SK-N-SH (cell line): ENCODE data around the gene PPP1R18. TPM values are rescaled to one million over a fixed set of nuclear protein-coding genes. Genes with fewer than 3 reads are reported as not detected.

Experiments
- CTCF ChIA-PET: fragments of 300-600, 350-600 bp; formaldehyde crosslinking; extraction: SDS; loops from one replicate; lab custom pipeline; 2021; lab: Yijun Ruan, JAX
- POLR2A ChIA-PET: fragments of 350-600 bp; sonication (Branson Sonifier 250); formaldehyde crosslinking; extraction: SDS; loops from one replicate; lab custom pipeline; 2020; ENCODE audit warnings: antibody characterized with exemption, inconsistent platforms; lab: Yijun Ruan, JAX
- DNase-seq: peaks from one replicate; pipeline ENCODE4 v3.0.0; 2012
- H2AFZ ChIP-seq: fragments of 200-600 bp; sonication (generic); 2 replicates; pipeline ENCODE4 v1.8.1; 2016; ENCODE audit warnings: antibody characterized with exemption, mild to moderate bottlenecking, low read depth
- H3F3A ChIP-seq: fragments of 200-600 bp; sonication (generic); replicated peaks from 2 replicates; pipeline ENCODE3; 2016; ENCODE audit warnings: antibody characterized with exemption, mild to moderate bottlenecking; ENCODE audit not compliant: insufficient read depth
- H3K27ac ChIP-seq, 2 experiments: fragments of 200-500 bp in 1 of 2; fragments of 200-600 bp in 1 of 2; sonication (Bioruptor generic) in 1 of 2; sonication (generic), shearing (Covaris generic) in 1 of 2; 2 replicates each; pipeline versions ENCODE4 v1.5.1 to v1.6.1; 2014 to 2016; ENCODE audit warnings: low read depth in 2 of 2, inconsistent platforms in 1 of 2, low read length in 1 of 2, mild to moderate bottlenecking in 1 of 2, mixed read lengths in 1 of 2
- H3K27me3 ChIP-seq: fragments of 200-600 bp; sonication (generic), shearing (Covaris generic); 2 replicates; pipeline ENCODE4 v1.6.1; 2016; ENCODE audit warnings: mixed run types; ENCODE audit not compliant: insufficient read depth
- H3K36me3 ChIP-seq, 2 experiments: fragments of 200-500 bp in 1 of 2; fragments of 200-600 bp in 1 of 2; sonication (Bioruptor generic) in 1 of 2; sonication (generic) in 1 of 2; replicated peaks in 1 of 2; 2 replicates each; pipeline versions ENCODE3 to v1.5.1; 2014 to 2016; ENCODE audit warnings: low read length in 1 of 2, mild to moderate bottlenecking in 1 of 2; ENCODE audit not compliant: insufficient read depth in 2 of 2, control insufficient read depth in 1 of 2
- H3K4me1 ChIP-seq, 2 experiments: fragments of 200-500 bp in 1 of 2; fragments of 200-600 bp in 1 of 2; sonication (Bioruptor generic) in 1 of 2; sonication (generic), shearing (Covaris generic) in 1 of 2; 2 replicates each; pipeline versions ENCODE4 v1.5.1 to v1.6.1; 2014 to 2016; ENCODE audit warnings: low read depth in 1 of 2, low read length in 1 of 2, mixed run types in 1 of 2; ENCODE audit not compliant: insufficient read depth in 2 of 2, control insufficient read depth in 1 of 2
- H3K4me2 ChIP-seq: fragments of 200-600 bp; sonication (generic), shearing (Covaris generic); 2 replicates; pipeline ENCODE4 v1.6.1; 2017; ENCODE audit warnings: mixed run types
- H3K4me3 ChIP-seq, 2 experiments: fragments of 200-500 bp in 1 of 2; fragments of 200-600 bp in 1 of 2; sonication (Bioruptor generic) in 1 of 2; sonication (generic), shearing (Covaris generic) in 1 of 2; 2 replicates each; pipeline versions ENCODE4 v1.5.1 to v1.8.1; 2014 to 2016; ENCODE audit warnings: low read depth in 2 of 2, inconsistent platforms in 1 of 2, low read length in 1 of 2, mild to moderate bottlenecking in 1 of 2, mixed read lengths in 1 of 2, moderate library complexity in 1 of 2
- H3K79me2 ChIP-seq: fragments of 200-600 bp; sonication (generic); 2 replicates; pipeline ENCODE4 v1.8.1; 2017; ENCODE audit warnings: mild to moderate bottlenecking; ENCODE audit not compliant: insufficient read depth
- H3K9ac ChIP-seq: fragments of 200-600 bp; sonication (generic); 2 replicates; pipeline ENCODE4 v1.6.1; 2017; ENCODE audit warnings: mixed run types
- H3K9me2 ChIP-seq: fragments of 200-600 bp; sonication (generic); 2 replicates; pipeline ENCODE4 v1.6.1; 2017; ENCODE audit warnings: mixed run types
- H3K9me3 ChIP-seq: fragments of 200-600 bp; sonication (generic); 2 replicates; pipeline ENCODE4 v1.6.1; 2017; ENCODE audit warnings: mixed run types, mild to moderate bottlenecking, moderate library complexity
- H4K20me1 ChIP-seq: fragments of 200-600 bp; sonication (generic); 2 replicates; pipeline ENCODE4 v1.6.1; 2017; ENCODE audit warnings: mild to moderate bottlenecking, mixed run types; ENCODE audit not compliant: insufficient read depth
- CTCF ChIP-seq: fragments of 200-600 bp; sonication (generic); IDR thresholded peaks from 2 replicates; pipeline ENCODE4 v1.6.1; 2017; ENCODE audit warnings: antibody characterized with exemption, mild to moderate bottlenecking, moderate library complexity
- ELF1 ChIP-seq: IDR thresholded peaks from 2 replicates; pipeline ENCODE4 v1.4.0; 2012
- EP300 ChIP-seq, 2 experiments: IDR thresholded peaks; 2 replicates each; pipeline versions ENCODE4 v1.4.0 to v1.6.1; 2012; ENCODE audit warnings: borderline replicate concordance in 1 of 2, low read depth in 1 of 2, low read length in 1 of 2
- EZH2phosphoT487 ChIP-seq: fragments of 200-600 bp; sonication (generic); IDR thresholded peaks from 2 replicates; pipeline ENCODE4 v1.6.1; 2017; ENCODE audit warnings: low read depth, mixed run types, mild to moderate bottlenecking, antibody characterized with exemption, moderate library complexity, borderline replicate concordance
- FOXJ3 ChIP-seq: sonication (generic); formaldehyde crosslinking; IDR thresholded peaks from 2 replicates; pipeline ENCODE4 v1.5.1; 2020; ENCODE audit warnings: mild to moderate bottlenecking, missing genetic modification reagents
- FOXM1 ChIP-seq: IDR thresholded peaks from 2 replicates; pipeline ENCODE4 v1.4.0; 2012; ENCODE audit warnings: low read depth, mild to moderate bottlenecking
- GABPA ChIP-seq: IDR thresholded peaks from 2 replicates; pipeline ENCODE4 v1.4.0; 2012; ENCODE audit warnings: low read depth, mild to moderate bottlenecking
- GATA2 ChIP-seq: sonication (generic); formaldehyde crosslinking; IDR thresholded peaks from 2 replicates; pipeline ENCODE4 v1.5.0; 2020; ENCODE audit warnings: mild to moderate bottlenecking, missing genetic modification reagents
- JUND ChIP-seq: IDR thresholded peaks from 2 replicates; pipeline ENCODE4 v1.4.0; 2012
- MEF2A ChIP-seq: IDR thresholded peaks from 2 replicates; pipeline ENCODE4 v1.4.0; 2012; ENCODE audit warnings: low read depth, borderline replicate concordance
- MXI1 ChIP-seq: IDR thresholded peaks from 2 replicates; pipeline ENCODE4 v1.6.1; 2012; ENCODE audit warnings: mild to moderate bottlenecking, low read depth, low read length, improper control_type of control experiment
- NRF1 ChIP-seq: IDR thresholded peaks from 2 replicates; pipeline ENCODE4 v1.6.1; 2012; ENCODE audit warnings: low read depth, mild to moderate bottlenecking, low read length
- POLR2AphosphoS5 ChIP-seq: IDR thresholded peaks from 2 replicates; pipeline ENCODE4 v1.6.1; 2012; ENCODE audit warnings: low read depth, low read length
- RAD21 ChIP-seq: IDR thresholded peaks from 2 replicates; pipeline ENCODE4 v1.6.1; 2012; ENCODE audit warnings: mild to moderate bottlenecking, low read length
- REST ChIP-seq: IDR thresholded peaks from 2 replicates; pipeline ENCODE4 v1.6.1; 2012; ENCODE audit warnings: mild to moderate bottlenecking, low read depth, low read length, moderate library complexity
- RXRA ChIP-seq: IDR thresholded peaks from 2 replicates; pipeline ENCODE4 v1.4.0; 2012; ENCODE audit warnings: low read depth, mild to moderate bottlenecking, borderline replicate concordance
- SIN3A ChIP-seq: IDR thresholded peaks from 2 replicates; pipeline ENCODE4 v1.6.1; 2012; ENCODE audit warnings: low read depth, mild to moderate bottlenecking, low read length, moderate library complexity, borderline replicate concordance
- TAF1 ChIP-seq: IDR thresholded peaks from 2 replicates; pipeline ENCODE4 v1.6.1; 2012; ENCODE audit warnings: low read depth, mild to moderate bottlenecking, low read length, moderate library complexity, borderline replicate concordance
- TCF12 ChIP-seq: IDR thresholded peaks from 2 replicates; pipeline ENCODE4 v1.4.0; 2012
- TEAD4 ChIP-seq: IDR thresholded peaks from 2 replicates; pipeline ENCODE4 v1.4.0; 2012; ENCODE audit warnings: mild to moderate bottlenecking, borderline replicate concordance; ENCODE audit not compliant: insufficient read depth
- WGBS: methylation state at CpG from one replicate; pipeline ENCODE4 v1.1.6; 2017; ENCODE audit warnings: low lambda C conversion rate; 5-methylcytosine and 5-hydroxymethylcytosine counted together
- polyA plus RNA-seq, 3 experiments: library from polyadenylated mRNA; depleted of rRNA; stranded (reverse); fragments of >200 nt; gene quantifications; 2 replicates each; pipeline ENCODE4 v1.2.3, GENCODE V29; 2012
- TF ChIP-seq, protein P1 (sequence below): IDR thresholded peaks from 2 replicates; pipeline ENCODE4; 2012
- TF ChIP-seq, protein P2 (sequence below): fragments of 150-350 bp; IDR thresholded peaks from 2 replicates; pipeline ENCODE4 v1.6.1; 2016; ENCODE audit warnings: mild to moderate bottlenecking, low read depth, low read length
- TF ChIP-seq, protein P3 (sequence below): IDR thresholded peaks from 2 replicates; pipeline ENCODE4 v1.4.0; 2012; ENCODE audit warnings: low read depth

The PPP1R18 gene
- polyA plus RNA-seq, 1 of the 3 experiments (the other 2 are of a cell fraction): 73.2 TPM

DNA sequence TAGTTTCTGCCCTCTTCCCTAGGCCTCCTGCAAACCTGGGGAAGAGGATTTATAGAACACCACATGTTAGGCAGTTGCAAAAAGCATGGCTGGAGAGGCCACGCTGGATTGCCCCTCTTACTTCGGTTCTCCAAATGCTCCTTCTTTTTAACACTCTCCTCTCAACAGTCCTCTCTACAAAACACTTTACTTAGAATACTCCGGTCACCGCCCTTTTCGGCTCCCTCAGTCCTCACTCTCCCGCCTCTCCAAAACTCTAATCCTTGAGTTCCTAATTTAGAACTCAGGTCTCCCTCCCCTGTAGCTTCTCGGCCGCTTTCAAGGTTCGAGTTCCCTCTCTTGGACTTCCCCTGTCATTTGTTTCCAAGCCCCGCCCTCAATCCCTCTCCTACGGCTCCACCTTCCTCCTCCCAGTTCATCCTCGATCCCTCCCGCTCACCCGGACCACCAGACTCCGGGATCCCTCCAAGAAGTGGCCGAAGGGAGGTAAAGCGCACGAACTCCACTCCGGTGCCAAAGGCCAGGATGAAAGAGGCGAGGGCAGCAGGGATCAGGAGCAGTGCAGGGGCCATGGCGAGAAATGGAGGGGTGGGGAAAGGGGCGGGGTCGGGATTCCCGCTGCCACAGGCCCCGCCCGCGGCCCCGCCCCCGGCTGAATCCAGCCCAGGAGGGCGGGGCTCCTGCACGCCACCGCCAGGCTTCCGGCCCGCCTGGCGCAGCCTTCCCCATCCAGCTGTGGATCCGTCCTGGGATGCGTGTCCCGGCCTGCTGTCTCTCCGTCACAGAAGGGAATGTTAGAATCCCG, 4.2 kb upstream of the PPP1R18 start, which contains the start of gene NRM:
NRM (minus strand) TSS at position 582 of the 805 bp plus-strand sequence; CDS start at position 572, 10 bp downstream.
- ChIA-PET POLR2A (interaction anchor here (0.5 to 1.5 kb wide), 8 partner anchors 9 to 847 kb away, joined by 3 to 6 read pairs (median 3); partner anchors contain the start of gene MDC1), CTCF (interaction anchor here (2.0 to 29.8 kb wide), 3 partner anchors 8 to 32 kb away, joined by 7 to 838 read pairs (median 56); partner anchors contain the start of genes FLOT1, MDC1 and TUBB)
- Histone ChIP-seq H3K27ac (peak within 1 kb of the TSS; percentile 78 to 87), H3K4me1 (peaks cover 17 to 34% of the 10 kb centered on the region in 2 experiments; a peak in 2 of 4 replicates), H2AFZ (peak within 1 kb of the TSS; percentile 88), H3K4me2 (peak within 1 kb of the TSS; percentile 76), H4K20me1 (no peaks in the 10 kb centered on the region; the same call in 1 of the 2 replicates), H3K36me3 (no peaks in the 10 kb centered on the region), H3K9me2 (no peaks in the 10 kb centered on the region), H3K27me3 (no peaks in the 10 kb centered on the region), H3K9ac (peak within 1 kb of the TSS; percentile 74), H3K9me3 (no peaks in the 10 kb centered on the region), H3K4me3 (peak within 1 kb of the TSS; percentile 66 to 86), H3F3A (no peaks in the 10 kb centered on the region), H3K79me2 (peaks cover 49% of the 10 kb centered on the region)
- DNase-seq: peak; percentile 94
- under 1% methylated on average over 35 of the region's 40 CpGs for WGBS
- TF ChIP-seq ELF1: 0 out of 2 replicates have a peak, but pooled peaks have one; percentile 37
- TF ChIP-seq TEAD4: no peak
- TF ChIP-seq EP300 (IDR thresholded peaks at IDR 0.05; ENCODE audit: borderline replicate concordance in 1 of 2, low read depth in 1 of 2, low read length in 1 of 2): no peak
- TF ChIP-seq MXI1: peak; percentile 95
- TF ChIP-seq, protein P1, sequence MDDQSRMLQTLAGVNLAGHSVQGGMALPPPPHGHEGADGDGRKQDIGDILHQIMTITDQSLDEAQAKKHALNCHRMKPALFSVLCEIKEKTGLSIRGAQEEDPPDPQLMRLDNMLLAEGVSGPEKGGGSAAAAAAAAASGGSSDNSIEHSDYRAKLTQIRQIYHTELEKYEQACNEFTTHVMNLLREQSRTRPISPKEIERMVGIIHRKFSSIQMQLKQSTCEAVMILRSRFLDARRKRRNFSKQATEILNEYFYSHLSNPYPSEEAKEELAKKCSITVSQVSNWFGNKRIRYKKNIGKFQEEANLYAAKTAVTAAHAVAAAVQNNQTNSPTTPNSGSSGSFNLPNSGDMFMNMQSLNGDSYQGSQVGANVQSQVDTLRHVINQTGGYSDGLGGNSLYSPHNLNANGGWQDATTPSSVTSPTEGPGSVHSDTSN: no peak; the same call in 1 of the 2 replicates
- TF ChIP-seq GATA2: no peak
- TF ChIP-seq, protein P2, sequence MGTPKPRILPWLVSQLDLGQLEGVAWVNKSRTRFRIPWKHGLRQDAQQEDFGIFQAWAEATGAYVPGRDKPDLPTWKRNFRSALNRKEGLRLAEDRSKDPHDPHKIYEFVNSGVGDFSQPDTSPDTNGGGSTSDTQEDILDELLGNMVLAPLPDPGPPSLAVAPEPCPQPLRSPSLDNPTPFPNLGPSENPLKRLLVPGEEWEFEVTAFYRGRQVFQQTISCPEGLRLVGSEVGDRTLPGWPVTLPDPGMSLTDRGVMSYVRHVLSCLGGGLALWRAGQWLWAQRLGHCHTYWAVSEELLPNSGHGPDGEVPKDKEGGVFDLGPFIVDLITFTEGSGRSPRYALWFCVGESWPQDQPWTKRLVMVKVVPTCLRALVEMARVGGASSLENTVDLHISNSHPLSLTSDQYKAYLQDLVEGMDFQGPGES: no peak
- TF ChIP-seq FOXJ3 (CRISPR knock-in tag): no peak
- TF ChIP-seq EZH2phosphoT487: no peak
- no peak; the same call in 1 of the 2 replicates for TF ChIP-seq REST
- peak; percentile 78 for TF ChIP-seq POLR2AphosphoS5
- TF ChIP-seq JUND: no peak
- TF ChIP-seq TAF1: peak; percentile 55; the same call in 1 of the 2 replicates
- peak; percentile 45; the same call in 1 of the 2 replicates for TF ChIP-seq NRF1
- no peak for TF ChIP-seq RXRA
- TF ChIP-seq FOXM1: no peak
- TF ChIP-seq MEF2A: no peak
- TF ChIP-seq CTCF: no peak
- TF ChIP-seq RAD21: no peak
- peak; percentile 88 for TF ChIP-seq SIN3A
- TF ChIP-seq GABPA: peak; percentile 53; the same call in 1 of the 2 replicates
- TF ChIP-seq TCF12: peak; percentile 32; the same call in 1 of the 2 replicates
- TF ChIP-seq, protein P3, sequence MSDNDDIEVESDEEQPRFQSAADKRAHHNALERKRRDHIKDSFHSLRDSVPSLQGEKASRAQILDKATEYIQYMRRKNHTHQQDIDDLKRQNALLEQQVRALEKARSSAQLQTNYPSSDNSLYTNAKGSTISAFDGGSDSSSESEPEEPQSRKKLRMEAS: peak; percentile 57
